HCT116 (cell line): ENCODE data around the gene ZBED2. TPM values are rescaled to one million over a fixed set of nuclear protein-coding genes. Genes with fewer than 3 reads are reported as not detected.

Source experiments
- ATAC-seq: fragments of 200-7000 bp; cut with Tn5 transposase; 2 replicates; pipeline ENCODE4 v1.9.1; 2020; ENCODE audit warnings: mild to moderate bottlenecking, moderate library complexity
- BruUV-seq: library from RNA; stranded (reverse); fragments of 400-500 nt; replicated peaks from 2 replicates; lab custom pipeline; 2021; lab: Mats Ljungman, UMichigan
- CTCF ChIA-PET: fragments of 300-600 bp; sonication (Branson Sonifier 250); formaldehyde crosslinking; loops from one replicate; lab custom pipeline; 2021; ENCODE audit warnings: antibody characterized with exemption; lab: Charles Lee
- POLR2A ChIA-PET: fragments of 300-600, 350-600 bp; sonication (Branson Sonifier 250); formaldehyde crosslinking; loops from one replicate; lab custom pipeline; 2021; ENCODE audit warnings: antibody characterized with exemption; lab: Charles Lee
- RAD21 ChIA-PET, 2 experiments: fragments of 300-600 bp; sonication (Branson Sonifier 250); formaldehyde crosslinking; loops; one replicate each; lab custom pipeline; 2023; ENCODE audit warnings: low total read pairs in 2 of 2; ENCODE audit not compliant: uncharacterized antibody in 2 of 2, unreplicated experiment in 2 of 2, low non-redundant PET in 1 of 2; lab: Charles Lee
- DNase-seq: peaks from one replicate; pipeline ENCODE4 v3.0.0-alpha.2; 2010; ENCODE audit warnings: low read depth, low spot score
- H2AFZ ChIP-seq: fragments of 200-600 bp; shearing (Covaris generic), sonication (generic); 2 replicates; pipeline ENCODE4 v1.6.1; 2017; ENCODE audit warnings: low read depth, mixed run types, mixed read lengths, antibody characterized with exemption, low read length; ENCODE audit not compliant: poor library complexity, severe bottlenecking
- H3K27ac ChIP-seq: 2 replicates; pipeline ENCODE4 v1.5.1; 2012; ENCODE audit warnings: low read depth, low read length
- H3K27me3 ChIP-seq: fragments of 200-600 bp; sonication (generic); 2 replicates; pipeline ENCODE4 v1.6.1; 2016; ENCODE audit warnings: mixed run types, low read length, mixed read lengths; ENCODE audit not compliant: insufficient read depth
- H3K36me3 ChIP-seq, 2 experiments: fragments of 200-500 bp in 1 of 2; fragments of 200-600 bp in 1 of 2; sonication (Bioruptor generic) in 1 of 2; sonication (generic) in 1 of 2; 2 replicates each; pipeline versions ENCODE4 v1.5.1 to v1.6.1; 2014 to 2016; ENCODE audit warnings: low read length in 2 of 2, inconsistent platforms in 1 of 2, mixed read lengths in 1 of 2, mixed run types in 1 of 2; ENCODE audit not compliant: insufficient read depth in 2 of 2, control insufficient read depth in 1 of 2
- H3K4me1 ChIP-seq, 2 experiments: fragments of 200-600 bp in 1 of 2; sonication (generic) in 1 of 2; 2 replicates each; pipeline versions ENCODE4 v1.5.1 to v1.6.1; 2012 to 2017; ENCODE audit warnings: low read length in 2 of 2, inconsistent platforms in 1 of 2, mild to moderate bottlenecking in 1 of 2, mixed read lengths in 1 of 2, mixed run types in 1 of 2, moderate library complexity in 1 of 2; ENCODE audit not compliant: insufficient read depth in 2 of 2, control insufficient read depth in 1 of 2
- H3K4me2 ChIP-seq: fragments of 200-600 bp; sonication (generic); 2 replicates; pipeline ENCODE4 v1.6.1; 2017; ENCODE audit warnings: mixed run types, low read length, mixed read lengths
- H3K4me3 ChIP-seq, 2 experiments: fragments of 200-600 bp in 1 of 2; sonication (generic) in 1 of 2; replicated peaks in 1 of 2; 2 replicates each; pipeline ENCODE4 v1.5.1; 2011 to 2016; ENCODE audit warnings: low read length in 2 of 2, control low read depth in 1 of 2, low read depth in 1 of 2, mild to moderate bottlenecking in 1 of 2, mixed read lengths in 1 of 2, mixed run types in 1 of 2
- H3K79me2 ChIP-seq: fragments of 200-600 bp; sonication (generic); 2 replicates; pipeline ENCODE4 v1.6.1; 2017; ENCODE audit warnings: mild to moderate bottlenecking, mixed run types, low read length, moderate library complexity, mixed read lengths; ENCODE audit not compliant: insufficient read depth
- H3K9ac ChIP-seq: fragments of 200-600 bp; sonication (generic); 2 replicates; pipeline ENCODE4 v1.6.1; 2016; ENCODE audit warnings: low read length, mixed read lengths
- H3K9me2 ChIP-seq: fragments of 200-600 bp; sonication (generic), shearing (Covaris generic); 2 replicates; pipeline ENCODE4 v1.6.1; 2017; ENCODE audit warnings: mixed run types, mild to moderate bottlenecking, moderate library complexity; ENCODE audit not compliant: insufficient read depth
- H3K9me3 ChIP-seq, 2 experiments: fragments of 200-500 bp in 1 of 2; fragments of 200-600 bp in 1 of 2; sonication (Bioruptor generic) in 1 of 2; sonication (generic) in 1 of 2; 2 replicates each; pipeline ENCODE4 v1.6.1; 2014 to 2017; ENCODE audit warnings: low read length in 2 of 2, mixed read lengths in 2 of 2, inconsistent platforms in 1 of 2, low read depth in 1 of 2, mild to moderate bottlenecking in 1 of 2, mixed run types in 1 of 2, moderate library complexity in 1 of 2; ENCODE audit not compliant: control insufficient read depth in 1 of 2, insufficient read depth in 1 of 2
- H4K20me1 ChIP-seq: fragments of 200-600 bp; sonication (generic), shearing (Covaris generic); 2 replicates; pipeline ENCODE4 v1.6.1; 2017; ENCODE audit warnings: mixed run types, mild to moderate bottlenecking, moderate library complexity; ENCODE audit not compliant: insufficient read depth
- CEBPB ChIP-seq: IDR thresholded peaks from 2 replicates; pipeline ENCODE4 v1.6.1; 2012; ENCODE audit warnings: low read depth
- EGR1 ChIP-seq: IDR thresholded peaks from 2 replicates; pipeline ENCODE4 v1.6.1; 2012; ENCODE audit warnings: low read depth
- ELF1 ChIP-seq: IDR thresholded peaks from 2 replicates; pipeline ENCODE4 v1.6.1; 2012; ENCODE audit warnings: low read depth, borderline replicate concordance
- EZH2 ChIP-seq: fragments of 200-600 bp; sonication (generic); IDR thresholded peaks from 2 replicates; pipeline ENCODE4 v1.6.1; 2017; ENCODE audit warnings: antibody characterized with exemption, mixed run types
- SIN3A ChIP-seq: IDR thresholded peaks from 2 replicates; pipeline ENCODE4 v1.6.1; 2012; ENCODE audit warnings: low read depth
- SRF ChIP-seq: IDR thresholded peaks from 2 replicates; pipeline ENCODE4 v1.6.1; 2012; ENCODE audit warnings: low read depth
- YY1 ChIP-seq: IDR thresholded peaks from 2 replicates; pipeline ENCODE4 v1.6.1; 2011; ENCODE audit warnings: low read length, low read depth, moderate library complexity, mild to moderate bottlenecking; ENCODE audit not compliant: insufficient replicate concordance; ENCODE audit errors: extremely low read depth
- ZFX ChIP-seq: fragments of 450-650 bp; IDR thresholded peaks from 2 replicates; pipeline ENCODE4 v1.6.1; 2017
- ZNF274 ChIP-seq: fragments of 200-500 bp; sonication (Bioruptor generic); IDR thresholded peaks from 2 replicates; pipeline ENCODE4 v1.6.1; 2014; ENCODE audit warnings: mild to moderate bottlenecking, low read depth, low read length, inconsistent platforms
- intact Hi-C: fragments of 100-400 bp; cut with micrococcal nuclease; formaldehyde crosslinking; loops from 2 replicates; pipeline ENCODE4 v1.10.0; 2022
- total RNA-seq: library from RNA; stranded (reverse); gene quantifications from one replicate; pipeline ENCODE4 v1.2.1, GENCODE V29; 2021; ENCODE audit not compliant: unreplicated experiment
- TF ChIP-seq, protein P1 (sequence below): IDR thresholded peaks from 2 replicates; pipeline ENCODE4 v1.6.1; 2012
- TF ChIP-seq, protein P2 (sequence below): IDR thresholded peaks from 2 replicates; pipeline ENCODE4 v1.6.1; 2011; ENCODE audit warnings: mild to moderate bottlenecking, low read length, moderate library complexity; ENCODE audit not compliant: insufficient replicate concordance; ENCODE audit errors: extremely low read depth
- TF ChIP-seq, protein P3 (sequence below): IDR thresholded peaks from 2 replicates; pipeline ENCODE4 v1.6.1; 2012
- TF ChIP-seq, protein P4 (sequence below): IDR thresholded peaks from 2 replicates; pipeline ENCODE4 v1.6.1; 2012; ENCODE audit warnings: low read depth

ZBED2 gene
- total RNA-seq, 1 experiment from 2014 or later: 16.1 TPM

DNA sequence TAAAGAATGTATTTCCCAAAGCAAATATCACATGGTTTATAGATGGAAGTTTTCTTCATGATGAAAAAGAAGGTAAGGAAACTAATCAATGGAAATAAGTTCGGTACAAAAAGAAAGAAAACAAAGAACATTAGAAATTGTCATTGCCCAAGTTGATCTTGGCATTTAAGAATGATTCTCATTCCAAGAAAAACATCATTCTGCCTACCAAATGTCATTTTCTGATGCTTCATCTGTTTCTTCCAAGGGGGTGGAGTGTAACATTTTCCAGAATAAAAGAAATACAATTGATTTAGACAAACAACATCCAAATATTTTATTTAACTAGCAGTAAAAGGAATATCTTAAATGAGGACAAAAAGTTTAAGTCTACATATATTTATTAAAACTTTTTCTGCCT lies 3.0 kb upstream of the ZBED2 start:
- peaks cover 16% of the 10 kb centered on the region for H3K79me2 ChIP-seq
- no peaks in the 10 kb centered on the region for H3K9me2 ChIP-seq
- H3K27ac ChIP-seq: no peak overlapping the region
- BruUV-seq: no TSS peak
- H3K9ac ChIP-seq: no peak overlapping the region
- H3K9me3 ChIP-seq: no peaks in the 10 kb centered on the region
- no peak overlapping the region for H3K4me2 ChIP-seq
- no peak overlapping the region for H3K4me3 ChIP-seq
- no peaks in the 10 kb centered on the region for H3K27me3 ChIP-seq
- ChIA-PET RAD21 (no interaction called here), POLR2A (no interaction called here), CTCF (no interaction called here)
- intact Hi-C loops: loop anchor here (10.0 kb wide), 1 partner anchor 277 kb away; no protein-coding TSS in a partner anchor
- no peak for DNase-seq
- TF ChIP-seq, protein P1, sequence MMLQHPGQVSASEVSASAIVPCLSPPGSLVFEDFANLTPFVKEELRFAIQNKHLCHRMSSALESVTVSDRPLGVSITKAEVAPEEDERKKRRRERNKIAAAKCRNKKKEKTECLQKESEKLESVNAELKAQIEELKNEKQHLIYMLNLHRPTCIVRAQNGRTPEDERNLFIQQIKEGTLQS: no peak
- no peak for TF ChIP-seq ELF1
- no peak for TF ChIP-seq YY1
- TF ChIP-seq EGR1: no peak
- TF ChIP-seq, protein P2, sequence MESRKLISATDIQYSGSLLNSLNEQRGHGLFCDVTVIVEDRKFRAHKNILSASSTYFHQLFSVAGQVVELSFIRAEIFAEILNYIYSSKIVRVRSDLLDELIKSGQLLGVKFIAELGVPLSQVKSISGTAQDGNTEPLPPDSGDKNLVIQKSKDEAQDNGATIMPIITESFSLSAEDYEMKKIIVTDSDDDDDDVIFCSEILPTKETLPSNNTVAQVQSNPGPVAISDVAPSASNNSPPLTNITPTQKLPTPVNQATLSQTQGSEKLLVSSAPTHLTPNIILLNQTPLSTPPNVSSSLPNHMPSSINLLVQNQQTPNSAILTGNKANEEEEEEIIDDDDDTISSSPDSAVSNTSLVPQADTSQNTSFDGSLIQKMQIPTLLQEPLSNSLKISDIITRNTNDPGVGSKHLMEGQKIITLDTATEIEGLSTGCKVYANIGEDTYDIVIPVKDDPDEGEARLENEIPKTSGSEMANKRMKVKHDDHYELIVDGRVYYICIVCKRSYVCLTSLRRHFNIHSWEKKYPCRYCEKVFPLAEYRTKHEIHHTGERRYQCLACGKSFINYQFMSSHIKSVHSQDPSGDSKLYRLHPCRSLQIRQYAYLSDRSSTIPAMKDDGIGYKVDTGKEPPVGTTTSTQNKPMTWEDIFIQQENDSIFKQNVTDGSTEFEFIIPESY: no peak
- H4K20me1 ChIP-seq: no peaks in the 10 kb centered on the region
- no peak overlapping the region for H2AFZ ChIP-seq
- no peak for ATAC-seq
- no peaks in the 10 kb centered on the region for H3K36me3 ChIP-seq
- H3K4me1 ChIP-seq: peaks cover 15 to 29% of the 10 kb centered on the region in 2 experiments

DNA sequence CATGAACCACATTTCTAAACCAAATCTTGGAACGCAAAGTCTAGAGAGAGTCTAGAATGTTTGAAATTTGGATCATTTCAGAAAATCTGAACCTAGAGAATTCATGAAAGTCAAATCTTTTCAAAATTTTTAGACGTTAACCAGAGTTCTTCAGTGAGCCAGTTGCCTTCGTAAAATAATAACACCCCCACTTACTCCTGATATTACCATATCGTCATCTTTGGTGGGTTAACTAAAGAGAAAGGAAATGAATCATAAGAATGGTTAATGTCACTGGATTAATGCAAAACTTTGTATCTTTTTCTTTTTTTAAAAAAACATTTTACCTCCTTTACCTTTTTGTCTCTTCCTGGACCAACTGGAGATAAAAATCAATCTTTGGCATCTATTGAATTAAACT lies 1.2 kb upstream of the ZBED2 start:
- Histone ChIP-seq H3K4me3 (no peak overlapping the region), H3K9ac (no peak overlapping the region), H3K9me3 (no peaks in the 10 kb centered on the region), H3K4me2 (no peak overlapping the region), H2AFZ (no peak overlapping the region), H4K20me1 (no peaks in the 10 kb centered on the region), H3K27me3 (no peaks in the 10 kb centered on the region), H3K36me3 (no peaks in the 10 kb centered on the region), H3K9me2 (no peaks in the 10 kb centered on the region), H3K27ac (no peak overlapping the region), H3K4me1 (peaks cover 19 to 47% of the 10 kb centered on the region in 2 experiments), H3K79me2 (peaks cover 26% of the 10 kb centered on the region)
- ATAC-seq: no peak
- ChIA-PET CTCF (no interaction called here), POLR2A (no interaction called here), RAD21 (no interaction called here)
- intact Hi-C loops: loop anchor here (10.0 kb wide), 1 partner anchor 278 kb away; no protein-coding TSS in a partner anchor
- TF ChIP-seq, protein P1: no peak
- TF ChIP-seq EZH2 (no peak), SRF (no peak), ELF1 (no peak), SIN3A (no peak), YY1 (no peak), CEBPB (no peak), ZNF274 (no peak), ZFX (no peak)
- TF ChIP-seq, protein P3, sequence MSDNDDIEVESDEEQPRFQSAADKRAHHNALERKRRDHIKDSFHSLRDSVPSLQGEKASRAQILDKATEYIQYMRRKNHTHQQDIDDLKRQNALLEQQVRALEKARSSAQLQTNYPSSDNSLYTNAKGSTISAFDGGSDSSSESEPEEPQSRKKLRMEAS: no peak
- TF ChIP-seq, protein P4, sequence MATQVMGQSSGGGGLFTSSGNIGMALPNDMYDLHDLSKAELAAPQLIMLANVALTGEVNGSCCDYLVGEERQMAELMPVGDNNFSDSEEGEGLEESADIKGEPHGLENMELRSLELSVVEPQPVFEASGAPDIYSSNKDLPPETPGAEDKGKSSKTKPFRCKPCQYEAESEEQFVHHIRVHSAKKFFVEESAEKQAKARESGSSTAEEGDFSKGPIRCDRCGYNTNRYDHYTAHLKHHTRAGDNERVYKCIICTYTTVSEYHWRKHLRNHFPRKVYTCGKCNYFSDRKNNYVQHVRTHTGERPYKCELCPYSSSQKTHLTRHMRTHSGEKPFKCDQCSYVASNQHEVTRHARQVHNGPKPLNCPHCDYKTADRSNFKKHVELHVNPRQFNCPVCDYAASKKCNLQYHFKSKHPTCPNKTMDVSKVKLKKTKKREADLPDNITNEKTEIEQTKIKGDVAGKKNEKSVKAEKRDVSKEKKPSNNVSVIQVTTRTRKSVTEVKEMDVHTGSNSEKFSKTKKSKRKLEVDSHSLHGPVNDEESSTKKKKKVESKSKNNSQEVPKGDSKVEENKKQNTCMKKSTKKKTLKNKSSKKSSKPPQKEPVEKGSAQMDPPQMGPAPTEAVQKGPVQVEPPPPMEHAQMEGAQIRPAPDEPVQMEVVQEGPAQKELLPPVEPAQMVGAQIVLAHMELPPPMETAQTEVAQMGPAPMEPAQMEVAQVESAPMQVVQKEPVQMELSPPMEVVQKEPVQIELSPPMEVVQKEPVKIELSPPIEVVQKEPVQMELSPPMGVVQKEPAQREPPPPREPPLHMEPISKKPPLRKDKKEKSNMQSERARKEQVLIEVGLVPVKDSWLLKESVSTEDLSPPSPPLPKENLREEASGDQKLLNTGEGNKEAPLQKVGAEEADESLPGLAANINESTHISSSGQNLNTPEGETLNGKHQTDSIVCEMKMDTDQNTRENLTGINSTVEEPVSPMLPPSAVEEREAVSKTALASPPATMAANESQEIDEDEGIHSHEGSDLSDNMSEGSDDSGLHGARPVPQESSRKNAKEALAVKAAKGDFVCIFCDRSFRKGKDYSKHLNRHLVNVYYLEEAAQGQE: no peak
- no TSS peak for BruUV-seq
- no peak for DNase-seq
